ENCODE results near the gene TMEM132D. TPM values are rescaled to one million over a fixed set of nuclear protein-coding genes. Genes with fewer than 3 reads are reported as not detected.
"Not testable (repeated sequence)": the region's sequence is repeated elsewhere in the genome, so short reads cannot be mapped to it uniquely, and the experiment has no call there.

Gene TMEM132D
- total RNA-seq, 1 experiment from 2014 or later = 0.26 TPM

- Histone ChIP-seq H3K36me3 (no peaks in the 10 kb centered on the region), H3K27ac (peak overlapping the region; percentile 89), H3K9me3 (replicated peaks) (peaks cover 8% of the 10 kb centered on the region; the same call in 1 of the 2 replicates), H3K27me3 (no peaks in the 10 kb centered on the region), H3K4me1 (peaks cover 19% of the 10 kb centered on the region), H3K4me3 (no peak overlapping the region)
- peak; percentile 79 to 91 for DNase-seq
Measured at GRCh38 chr12:129559776-129560175, 344.0 kb downstream of the TMEM132D start.

GRCh38 chr12:129558036-129558435, 345.8 kb downstream of the TMEM132D start:
- no peak overlapping the region for H3K27ac ChIP-seq
- no peaks in the 10 kb centered on the region for H3K27me3 ChIP-seq
- no peak overlapping the region for H3K4me3 ChIP-seq
- H3K4me1 ChIP-seq = peaks cover 19% of the 10 kb centered on the region
- no peaks in the 10 kb centered on the region for H3K36me3 ChIP-seq
- H3K9me3 ChIP-seq (replicated peaks) = peaks cover 8% of the 10 kb centered on the region; the same call in 1 of the 2 replicates
- DNase-seq = no peak

- Histone ChIP-seq H3K4me1 (peaks cover 17% of the 10 kb centered on the region), H3K9me3 (replicated peaks) (peaks cover 8% of the 10 kb centered on the region; the same call in 1 of the 2 replicates), H3K27ac (no peak overlapping the region), H3K27me3 (no peaks in the 10 kb centered on the region), H3K36me3 (no peaks in the 10 kb centered on the region), H3K4me3 (no peak overlapping the region)
- DNase-seq = peak in 1 of 2 experiments; percentile 46
Measured at GRCh38 chr12:129556082-129556481, 347.7 kb downstream of the TMEM132D start.

GRCh38 chr12:129552996-129553750, 350.7 kb downstream of the TMEM132D start:
- Histone ChIP-seq H3K4me3 (no peak overlapping the region), H3K27me3 (no peaks in the 10 kb centered on the region), H3K4me1 (no peaks in the 10 kb centered on the region), H3K9me3 (replicated peaks) (no peaks in the 10 kb centered on the region; the same call in 1 of the 2 replicates), H3K27ac (no peak overlapping the region), H3K36me3 (no peaks in the 10 kb centered on the region)
- no peak for DNase-seq

DNA sequence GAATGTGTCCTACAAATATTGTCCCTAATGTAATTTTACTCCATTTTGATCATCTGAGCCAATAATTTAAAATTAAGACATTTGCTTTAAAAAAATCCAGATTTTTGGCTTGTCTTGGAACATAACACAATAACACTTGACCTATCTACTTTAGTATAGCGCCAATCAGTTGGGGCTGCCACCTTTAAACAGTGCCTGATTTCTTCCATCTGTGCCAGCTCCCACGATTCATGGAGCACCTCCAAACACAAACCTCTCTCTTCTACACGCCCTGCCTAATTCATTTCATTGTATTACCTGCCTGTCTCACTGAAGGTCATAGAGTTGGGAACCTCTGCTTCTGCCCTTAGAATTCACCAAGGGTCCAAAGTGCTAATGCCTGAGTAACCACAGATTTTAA, 352.4 kb downstream of the TMEM132D start:
- Histone ChIP-seq H3K36me3 (no peaks in the 10 kb centered on the region), H3K4me1 (no peaks in the 10 kb centered on the region), H3K27ac (no peak overlapping the region), H3K27me3 (no peaks in the 10 kb centered on the region), H3K9me3 (replicated peaks) (no peaks in the 10 kb centered on the region), H3K4me3 (no peak overlapping the region)
- DNase-seq = no peak

DNA sequence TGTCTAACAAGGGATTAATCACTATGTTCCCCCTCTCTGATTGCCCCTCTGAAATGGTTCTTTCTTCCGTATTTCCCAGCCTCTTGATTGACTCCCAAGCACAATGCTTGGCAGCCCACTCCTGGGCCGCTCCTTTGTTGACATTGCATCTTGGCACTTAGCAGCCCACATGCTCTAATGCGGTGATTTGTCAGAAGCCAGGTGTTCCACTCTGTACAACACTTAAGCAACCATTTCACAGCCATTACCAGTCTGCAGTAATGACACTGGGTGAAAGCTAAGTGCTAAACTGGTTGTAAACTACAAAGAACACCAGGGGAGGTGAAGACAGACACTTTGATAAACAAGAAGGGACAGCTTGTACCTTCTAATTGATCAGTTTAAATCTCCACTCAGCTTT, 353.5 kb downstream of the TMEM132D start:
- DNase-seq = no peak
- Histone ChIP-seq H3K4me1 (no peaks in the 10 kb centered on the region), H3K4me3 (no peak overlapping the region), H3K9me3 (replicated peaks) (no peaks in the 10 kb centered on the region), H3K27ac (no peak overlapping the region), H3K36me3 (no peaks in the 10 kb centered on the region), H3K27me3 (no peaks in the 10 kb centered on the region)

DNA sequence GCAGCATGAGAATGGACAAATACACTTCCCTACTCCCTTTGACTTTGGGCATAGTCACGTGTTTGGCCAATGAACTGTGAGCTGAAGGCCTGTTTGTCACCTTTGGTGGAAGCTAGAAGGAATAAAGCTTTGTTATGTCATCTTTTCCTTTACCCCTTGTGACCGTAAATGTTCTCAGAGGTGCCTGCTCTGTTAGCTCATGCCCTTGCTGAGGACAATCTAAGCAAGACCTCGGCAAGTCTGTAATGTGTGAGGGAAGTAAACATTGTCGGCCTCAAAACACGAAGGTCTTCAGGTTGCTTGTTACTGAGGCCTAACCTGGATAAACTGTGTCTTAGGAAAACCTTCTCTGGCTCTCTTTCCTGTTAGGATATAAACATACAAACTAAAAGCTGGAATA, 354.2 kb downstream of the TMEM132D start:
- Histone ChIP-seq H3K9me3 (replicated peaks) (no peaks in the 10 kb centered on the region), H3K4me1 (no peaks in the 10 kb centered on the region), H3K27ac (no peak overlapping the region), H3K4me3 (no peak overlapping the region), H3K36me3 (no peaks in the 10 kb centered on the region), H3K27me3 (no peaks in the 10 kb centered on the region)
- no peak for DNase-seq

GRCh38 chr12:129549020-129549419, 354.8 kb downstream of the TMEM132D start:
- H3K4me3 ChIP-seq; H3K9me3 ChIP-seq (replicated peaks); DNase-seq; H3K36me3 ChIP-seq; H3K4me1 ChIP-seq; H3K27me3 ChIP-seq; H3K27ac ChIP-seq: not testable (repeated sequence)

DNA sequence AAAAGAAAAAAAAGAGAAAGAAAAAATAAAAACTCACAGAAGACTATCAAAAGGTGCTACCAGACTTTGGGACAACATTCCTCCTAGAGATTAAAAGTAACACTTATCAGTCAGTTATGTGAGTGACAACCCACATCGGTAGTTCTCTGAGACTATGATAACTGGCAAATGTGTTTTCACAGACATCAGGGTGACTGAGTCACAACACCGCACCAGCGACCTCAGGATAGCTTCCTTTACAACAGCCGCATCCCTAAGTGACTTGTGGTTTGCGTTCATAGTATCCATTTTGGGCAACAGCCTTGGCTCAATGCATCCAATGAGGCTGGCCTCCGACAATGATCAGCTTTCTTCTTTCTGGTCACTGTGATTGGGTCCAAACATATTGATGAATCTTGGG, 359.1 kb downstream of the TMEM132D start:
- no peak overlapping the region for H3K27ac ChIP-seq
- H3K4me3 ChIP-seq = no peak overlapping the region
- H3K4me1 ChIP-seq = no peaks in the 10 kb centered on the region
- no peaks in the 10 kb centered on the region for H3K27me3 ChIP-seq
- DNase-seq = no peak
- no peaks in the 10 kb centered on the region for H3K36me3 ChIP-seq
- no peaks in the 10 kb centered on the region for H3K9me3 ChIP-seq (replicated peaks)

GRCh38 chr12:129540954-129541353, 362.9 kb downstream of the TMEM132D start:
- no peaks in the 10 kb centered on the region for H3K36me3 ChIP-seq
- no peak overlapping the region for H3K27ac ChIP-seq
- no peak for DNase-seq
- H3K4me1 ChIP-seq = no peaks in the 10 kb centered on the region
- H3K27me3 ChIP-seq = no peaks in the 10 kb centered on the region
- no peaks in the 10 kb centered on the region for H3K9me3 ChIP-seq (replicated peaks)
- no peak overlapping the region for H3K4me3 ChIP-seq

DNA sequence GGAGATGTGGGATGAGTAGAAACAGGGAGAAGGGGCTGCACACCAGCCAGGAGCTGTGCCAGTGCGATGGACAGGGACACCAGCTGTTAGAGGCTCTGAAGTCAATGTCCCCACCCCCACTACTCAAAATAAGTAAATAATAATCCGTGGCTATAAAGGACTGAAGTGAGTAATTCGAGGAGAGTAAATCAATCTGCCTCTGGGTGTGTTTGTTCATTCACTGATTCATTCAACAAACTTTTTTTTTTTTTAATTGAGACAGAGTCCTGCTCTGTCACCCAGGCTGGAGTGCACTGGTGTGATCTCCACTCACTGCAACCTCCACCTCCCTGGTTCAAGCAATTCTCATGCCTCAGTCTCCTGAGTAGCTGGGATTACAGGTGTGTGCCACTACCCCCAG, 363.6 kb downstream of the TMEM132D start:
- H3K4me1 ChIP-seq = no peaks in the 10 kb centered on the region
- no peak overlapping the region for H3K4me3 ChIP-seq
- DNase-seq = no peak
- H3K36me3 ChIP-seq = no peaks in the 10 kb centered on the region
- no peaks in the 10 kb centered on the region for H3K9me3 ChIP-seq (replicated peaks)
- H3K27me3 ChIP-seq = no peaks in the 10 kb centered on the region
- H3K27ac ChIP-seq = no peak overlapping the region

DNA sequence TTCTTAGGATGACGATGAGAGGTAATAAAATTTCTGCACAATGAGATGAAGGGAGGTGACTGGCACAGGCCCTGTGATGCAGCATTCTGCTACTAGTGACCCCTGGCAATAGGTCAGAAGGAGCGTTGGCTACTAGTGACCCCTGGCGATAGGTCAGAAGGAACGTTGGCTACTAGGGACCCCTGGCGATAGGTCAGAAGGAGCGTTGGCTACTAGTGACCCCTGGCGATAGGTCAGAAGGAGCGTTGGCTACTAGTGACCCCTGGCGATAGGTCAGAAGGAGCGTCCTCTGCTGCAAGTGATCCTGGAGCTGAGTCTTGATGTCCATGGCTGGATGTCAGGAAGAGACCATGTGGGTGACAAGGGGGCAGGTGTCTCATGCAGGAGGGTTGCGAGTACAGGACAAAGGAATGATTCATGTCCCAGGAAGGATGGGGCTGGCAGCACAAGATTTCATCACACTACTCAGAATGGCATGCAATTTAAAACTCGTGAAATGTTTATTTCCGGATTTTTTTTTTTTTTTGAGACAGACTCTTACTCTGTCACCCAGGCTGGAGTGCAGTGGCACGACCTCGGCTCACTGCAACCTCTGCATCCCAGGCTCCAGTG, 365.0 kb downstream of the TMEM132D start:
- H3K9me3 ChIP-seq (replicated peaks); H3K36me3 ChIP-seq; H3K27ac ChIP-seq; H3K27me3 ChIP-seq; H3K4me1 ChIP-seq; DNase-seq; H3K4me3 ChIP-seq: not testable (repeated sequence)

DNA sequence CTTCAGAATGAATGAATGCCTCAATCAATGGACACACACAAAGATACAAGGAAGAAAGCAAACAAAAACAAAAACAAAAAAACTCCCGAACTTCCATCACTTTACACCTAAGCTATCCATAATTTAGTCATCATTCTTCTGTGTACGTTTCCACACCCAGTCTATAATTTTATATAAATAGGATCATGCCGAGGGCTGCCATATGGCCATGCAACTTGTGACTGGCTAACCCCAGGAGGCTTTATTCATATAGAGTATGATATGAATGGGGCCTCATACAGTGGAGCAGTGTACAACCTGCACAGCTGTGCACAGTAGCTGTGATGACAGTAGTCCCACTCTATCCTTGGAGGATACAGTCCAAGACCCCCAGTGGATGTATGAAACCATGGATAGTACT, 365.7 kb downstream of the TMEM132D start:
- no peak for DNase-seq
- Histone ChIP-seq H3K4me3 (no peak overlapping the region), H3K27ac (no peak overlapping the region), H3K36me3 (no peaks in the 10 kb centered on the region), H3K27me3 (no peaks in the 10 kb centered on the region), H3K9me3 (replicated peaks) (no peaks in the 10 kb centered on the region), H3K4me1 (no peaks in the 10 kb centered on the region)

DNA sequence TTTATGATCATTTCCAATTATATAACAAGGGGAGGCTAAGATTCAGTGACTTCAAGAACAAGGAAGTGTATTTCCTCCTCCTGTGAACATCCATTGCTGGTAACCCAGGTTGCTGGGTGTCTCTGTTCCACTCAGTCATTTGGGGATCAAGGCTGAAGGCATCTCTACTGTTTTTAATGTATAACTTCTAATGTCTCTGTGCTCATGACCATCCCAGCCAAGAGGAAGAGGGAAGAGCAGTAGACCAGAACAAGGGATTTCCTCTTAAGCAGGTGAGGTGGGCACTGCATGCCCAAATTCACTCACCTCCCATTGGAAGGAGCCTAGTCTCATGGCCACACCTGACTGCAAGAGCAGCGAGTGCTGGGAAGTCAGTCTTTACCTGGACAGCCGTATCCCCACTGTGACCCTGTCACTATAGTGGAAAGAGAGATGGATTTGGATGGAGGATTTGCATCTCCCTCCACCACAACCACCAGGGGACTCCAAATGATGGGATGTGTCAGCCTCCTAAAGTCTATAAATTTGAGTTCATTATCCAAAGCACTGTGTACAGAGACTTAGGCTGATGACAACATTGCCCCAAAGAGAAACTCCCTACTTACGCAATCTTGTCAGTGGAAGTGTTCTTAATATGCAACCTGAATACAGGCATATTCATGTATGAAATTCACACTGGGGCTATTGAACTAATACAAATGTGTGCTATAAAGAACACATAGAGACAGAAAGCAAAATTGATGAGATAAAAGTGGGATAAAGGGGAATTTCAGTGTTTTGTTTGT, 368.7 kb downstream of the TMEM132D start:
- no peaks in the 10 kb centered on the region for H3K36me3 ChIP-seq
- no peaks in the 10 kb centered on the region for H3K27me3 ChIP-seq
- H3K4me3 ChIP-seq = no peak overlapping the region
- H3K9me3 ChIP-seq (replicated peaks) = no peaks in the 10 kb centered on the region
- H3K4me1 ChIP-seq = peaks cover 14% of the 10 kb centered on the region
- no peak for DNase-seq
- no peak overlapping the region for H3K27ac ChIP-seq

All from SJCRH30 (cell line).